ENCODE data around the gene NBEA. TPM values are rescaled to one million over a fixed set of nuclear protein-coding genes. Genes with fewer than 3 reads are reported as not detected.
"Not testable (repeated sequence)": the region's sequence is repeated elsewhere in the genome, so short reads cannot be mapped to it uniquely, and the experiment has no call there.

The NBEA gene
- total RNA-seq, 2 experiments from 2014 or later: 3.5 to 3.8 TPM

- Mint-ChIP-seq H3K27me3 (peaks cover 21% of the 10 kb centered on the region), H3K9me3 (peaks cover 3% of the 10 kb centered on the region), H3K4me3 (no peak overlapping the region), H3K36me3 (ENCODE audit: low read depth) (no peaks in the 10 kb centered on the region), H3K27ac (no peak overlapping the region), H3K4me1 (ENCODE audit: low read depth) (no peaks in the 10 kb centered on the region)
- ChIA-PET POLR2A (no interaction called here), CTCF (no interaction called here)
- intact Hi-C loops (cut with DNase I, micrococcal nuclease): no loop called here
- peaks cover 0 to 4% of the 10 kb centered on the region in 2 experiments for H3K9me3 ChIP-seq (ENCODE audit: control insufficient read depth in 1 of 2, insufficient read depth in 1 of 2, low read length in 2 of 2)
- no peak overlapping the region for H3K4me3 ChIP-seq (ENCODE audit: low read length)
- DNase-seq (no peak), ATAC-seq (ENCODE audit: poor library complexity) (no peak)
- no peaks in the 10 kb centered on the region for H3K36me3 ChIP-seq (ENCODE audit: insufficient read depth, low read length)
- H3K4me1 ChIP-seq (ENCODE audit: insufficient read depth, low read length): no peaks in the 10 kb centered on the region
- H3K27ac ChIP-seq (ENCODE audit: low read depth in 1 of 2, low read length in 2 of 2): no peak overlapping the region
- no peak for TF ChIP-seq CTCF (IDR thresholded peaks at IDR 0.05)
- no peaks in the 10 kb centered on the region for H3K27me3 ChIP-seq (ENCODE audit: control insufficient read depth in 1 of 2, insufficient read depth in 2 of 2, low read length in 2 of 2)
Observed at GRCh38 chr13:34926508-34926907, 15.6 kb upstream of the NBEA start.

GRCh38 chr13:34928676-34929075, 13.4 kb upstream of the NBEA start:
- H3K9me3 Mint-ChIP-seq; H3K4me1 ChIP-seq (ENCODE audit: insufficient read depth, low read length); H3K27ac ChIP-seq (ENCODE audit: low read depth in 1 of 2, low read length in 2 of 2); DNase-seq; H3K36me3 ChIP-seq (ENCODE audit: insufficient read depth, low read length); H3K27me3 ChIP-seq (ENCODE audit: control insufficient read depth in 1 of 2, insufficient read depth in 2 of 2, low read length in 2 of 2); H3K4me1 Mint-ChIP-seq (ENCODE audit: low read depth); H3K27ac Mint-ChIP-seq; ATAC-seq (ENCODE audit: poor library complexity); H3K36me3 Mint-ChIP-seq (ENCODE audit: low read depth); H3K4me3 ChIP-seq (ENCODE audit: low read length); CTCF ChIA-PET; POLR2A ChIA-PET; intact Hi-C loops (cut with DNase I, micrococcal nuclease); H3K4me3 Mint-ChIP-seq; H3K9me3 ChIP-seq (ENCODE audit: control insufficient read depth in 1 of 2, insufficient read depth in 1 of 2, low read length in 2 of 2): not testable (repeated sequence)
- H3K27me3 Mint-ChIP-seq: peaks cover 27% of the 10 kb centered on the region

- Histone ChIP-seq H3K27me3 (ENCODE audit: control insufficient read depth in 1 of 2, insufficient read depth in 2 of 2, low read length in 2 of 2) (no peaks in the 10 kb centered on the region), H3K4me1 (ENCODE audit: insufficient read depth, low read length) (no peaks in the 10 kb centered on the region), H3K4me3 (ENCODE audit: low read length) (no peak overlapping the region), H3K27ac (ENCODE audit: low read depth in 1 of 2, low read length in 2 of 2) (no peak overlapping the region), H3K36me3 (ENCODE audit: insufficient read depth, low read length) (no peaks in the 10 kb centered on the region), H3K9me3 (ENCODE audit: control insufficient read depth in 1 of 2, insufficient read depth in 1 of 2, low read length in 2 of 2) (peaks cover 0 to 3% of the 10 kb centered on the region in 2 experiments)
- POLR2A ChIA-PET: no interaction called here
- intact Hi-C loops (cut with DNase I, micrococcal nuclease): no loop called here
- TF ChIP-seq CTCF (IDR thresholded peaks at IDR 0.05): no peak
- H3K9me3 Mint-ChIP-seq: no peaks in the 10 kb centered on the region
- no peaks in the 10 kb centered on the region for H3K36me3 Mint-ChIP-seq (ENCODE audit: low read depth)
- peaks cover 37% of the 10 kb centered on the region for H3K27me3 Mint-ChIP-seq
- no peak for DNase-seq
- no peak for ATAC-seq (ENCODE audit: poor library complexity)
- CTCF ChIA-PET: no interaction called here
- no peak overlapping the region for H3K4me3 Mint-ChIP-seq
- H3K27ac Mint-ChIP-seq: no peak overlapping the region
- no peaks in the 10 kb centered on the region for H3K4me1 Mint-ChIP-seq (ENCODE audit: low read depth)
Observed at GRCh38 chr13:34931572-34931971, 10.5 kb upstream of the NBEA start.

GRCh38 chr13:34933349-34933748, 8.7 kb upstream of the NBEA start:
- intact Hi-C loops (cut with DNase I, micrococcal nuclease): no loop called here
- H3K4me1 ChIP-seq (ENCODE audit: insufficient read depth, low read length): no peaks in the 10 kb centered on the region
- Mint-ChIP-seq H3K4me3 (no peak overlapping the region), H3K9me3 (no peaks in the 10 kb centered on the region), H3K36me3 (ENCODE audit: low read depth) (no peaks in the 10 kb centered on the region), H3K27me3 (peaks cover 42% of the 10 kb centered on the region), H3K4me1 (ENCODE audit: low read depth) (no peaks in the 10 kb centered on the region), H3K27ac (no peak overlapping the region)
- H3K9me3 ChIP-seq (ENCODE audit: control insufficient read depth in 1 of 2, insufficient read depth in 1 of 2, low read length in 2 of 2): peaks cover 0 to 3% of the 10 kb centered on the region in 2 experiments
- DNase-seq (no peak), ATAC-seq (ENCODE audit: poor library complexity) (no peak)
- no peak overlapping the region for H3K27ac ChIP-seq (ENCODE audit: low read depth in 1 of 2, low read length in 2 of 2)
- H3K36me3 ChIP-seq (ENCODE audit: insufficient read depth, low read length): no peaks in the 10 kb centered on the region
- CTCF ChIA-PET: no interaction called here
- TF ChIP-seq CTCF (IDR thresholded peaks at IDR 0.05): no peak
- no peak overlapping the region for H3K4me3 ChIP-seq (ENCODE audit: low read length)
- H3K27me3 ChIP-seq (ENCODE audit: control insufficient read depth in 1 of 2, insufficient read depth in 2 of 2, low read length in 2 of 2): no peaks in the 10 kb centered on the region
- POLR2A ChIA-PET: no interaction called here

All from CD4-positive, alpha-beta T cell (primary cell).